Hepatocyte (in vitro differentiated cells): Measurements from ENCODE around the gene POLR2L. TPM values are rescaled to one million over a fixed set of nuclear protein-coding genes. Genes with fewer than 3 reads are reported as not detected.

Source experiments
- DNase-seq: peaks from one replicate; pipeline ENCODE4 v3.0.0-alpha.2; 2016; ENCODE audit warnings: low spot score
- H2AFZ ChIP-seq: fragments of 200-600 bp; sonication (generic); 2 replicates; pipeline ENCODE4 v1.6.0; 2016; ENCODE audit warnings: antibody characterized with exemption, mild to moderate bottlenecking
- H3K27ac ChIP-seq: fragments of 200-600 bp; sonication (generic); 2 replicates; pipeline ENCODE4 v1.5.1; 2016; ENCODE audit warnings: mild to moderate bottlenecking
- H3K27me3 ChIP-seq: fragments of 200-600 bp; sonication (generic); 2 replicates; pipeline ENCODE4 v1.6.1; 2016
- H3K36me3 ChIP-seq: fragments of 200-600 bp; sonication (generic); replicated peaks from 2 replicates; pipeline ENCODE4 v1.5.1; 2016; ENCODE audit warnings: low read depth; ENCODE audit not compliant: insufficient read depth
- H3K4me1 ChIP-seq: fragments of 200-600 bp; sonication (generic); 2 replicates; pipeline ENCODE4 v1.5.1; 2016; ENCODE audit warnings: mild to moderate bottlenecking, moderate library complexity; ENCODE audit not compliant: insufficient read depth
- H3K4me2 ChIP-seq: fragments of 200-600 bp; sonication (generic); 2 replicates; pipeline ENCODE4 v1.6.0; 2016
- H3K4me3 ChIP-seq: fragments of 200-600 bp; sonication (generic); 2 replicates; pipeline ENCODE4 v1.5.1; 2016; ENCODE audit warnings: mild to moderate bottlenecking
- H3K79me2 ChIP-seq: fragments of 200-600 bp; sonication (generic); 2 replicates; pipeline ENCODE4 v1.6.0; 2017; ENCODE audit warnings: mild to moderate bottlenecking
- H3K9me2 ChIP-seq: fragments of 200-600 bp; sonication (generic); replicated peaks from 2 replicates; pipeline ENCODE4 v1.6.0; 2017; ENCODE audit warnings: mild to moderate bottlenecking; ENCODE audit not compliant: insufficient read depth
- H3K9me3 ChIP-seq: fragments of 200-600 bp; sonication (generic); 2 replicates; pipeline ENCODE4 v1.5.1; 2016; ENCODE audit warnings: low read depth, mild to moderate bottlenecking
- H4K20me1 ChIP-seq: fragments of 200-600 bp; sonication (generic); 2 replicates; pipeline ENCODE4 v1.6.0; 2016; ENCODE audit warnings: mild to moderate bottlenecking; ENCODE audit not compliant: insufficient read depth, poor library complexity, severe bottlenecking
- CTCF ChIP-seq: fragments of 200-600 bp; sonication (generic); IDR thresholded peaks from 2 replicates; pipeline ENCODE4 v1.5.1; 2016; ENCODE audit warnings: antibody characterized with exemption, mild to moderate bottlenecking; ENCODE audit not compliant: poor library complexity
- EZH2 ChIP-seq: fragments of 200-600 bp; sonication (generic); IDR thresholded peaks from 2 replicates; pipeline ENCODE4 v1.6.1; 2016; ENCODE audit warnings: antibody characterized with exemption, mild to moderate bottlenecking, borderline replicate concordance
- EZH2phosphoT487 ChIP-seq: fragments of 200-600 bp; sonication (generic); IDR thresholded peaks from one replicate; pipeline ENCODE4 v1.6.1; 2018; ENCODE audit warnings: antibody characterized with exemption, mild to moderate bottlenecking, low read depth, moderate library complexity; ENCODE audit not compliant: unreplicated experiment, severe bottlenecking
- WGBS: methylation state at CpG from one replicate; pipeline ENCODE4 v1.1.6; 2016; ENCODE audit warnings: low lambda C conversion rate; ENCODE audit errors: missing lambda C conversion rate; 5-methylcytosine and 5-hydroxymethylcytosine counted together
- polyA plus RNA-seq: library from polyadenylated mRNA; unstranded; fragments of >200 nt; fragmentation: Nextera tagmentation; extraction: Ambion mirVana; gene quantifications from 2 replicates; pipeline ENCODE4 v1.2.1, GENCODE V29; 2016
- total RNA-seq: library from RNA; depleted of rRNA; stranded (reverse); fragments of >200 nt; gene quantifications from 2 replicates; pipeline ENCODE4 v1.2.3, GENCODE V29; 2014

Gene POLR2L
- total and polyA plus RNA-seq, 2 experiments from 2014 or later: 38.0 to 372 TPM

GRCh38 chr11:809287-810039, 32.9 kb downstream of the POLR2L start, which contains the start of gene RPLP2:
RPLP2 (plus strand) TSS chr11:809967; CDS start chr11:810235, 268 bp downstream.
- no peaks in the 10 kb centered on the region for H3K9me3 ChIP-seq
- DNase-seq: peak; percentile 99
- H3K27ac ChIP-seq: peak within 1 kb of the TSS; percentile 96
- H2AFZ ChIP-seq: peak within 1 kb of the TSS; percentile 44
- no peaks in the 10 kb centered on the region for H3K27me3 ChIP-seq
- 2% methylated on average over 81 of the region's 81 CpGs for WGBS
- H3K79me2 ChIP-seq: peaks cover 47% of the 10 kb centered on the region
- peaks cover 22% of the 10 kb centered on the region for H4K20me1 ChIP-seq
- H3K4me1 ChIP-seq: peaks cover 10% of the 10 kb centered on the region
- TF ChIP-seq EZH2phosphoT487 (no peak), CTCF (no peak), EZH2 (no peak)
- H3K36me3 ChIP-seq: no peaks in the 10 kb centered on the region
- H3K4me3 ChIP-seq: peak within 1 kb of the TSS; percentile 68
- peak within 1 kb of the TSS; percentile 98 for H3K4me2 ChIP-seq
- no peaks in the 10 kb centered on the region for H3K9me2 ChIP-seq

GRCh38 chr11:808427-809286, 33.7 kb downstream of the POLR2L start:
- Histone ChIP-seq H3K9me3 (no peaks in the 10 kb centered on the region), H2AFZ (peak overlapping the region; percentile 44), H4K20me1 (peaks cover 22% of the 10 kb centered on the region), H3K4me2 (peak overlapping the region; percentile 89), H3K9me2 (no peaks in the 10 kb centered on the region), H3K4me3 (peak overlapping the region; percentile 38), H3K27ac (peak overlapping the region; percentile 96), H3K79me2 (peaks cover 47% of the 10 kb centered on the region), H3K36me3 (no peaks in the 10 kb centered on the region), H3K4me1 (peaks cover 10% of the 10 kb centered on the region), H3K27me3 (no peaks in the 10 kb centered on the region)
- DNase-seq: no peak
- TF ChIP-seq EZH2phosphoT487: no peak
- TF ChIP-seq CTCF: no peak
- no peak for TF ChIP-seq EZH2
- WGBS: 37% methylated on average over 36 of the region's 36 CpGs

GRCh38 chr11:804599-804964, 37.7 kb downstream of the POLR2L start:
- H3K4me3 ChIP-seq: peak overlapping the region; percentile 34
- H3K9me3 ChIP-seq: no peaks in the 10 kb centered on the region
- peaks cover 3% of the 10 kb centered on the region for H3K4me1 ChIP-seq
- no peaks in the 10 kb centered on the region for H3K36me3 ChIP-seq
- TF ChIP-seq CTCF (no peak), EZH2 (no peak), EZH2phosphoT487 (no peak)
- no peaks in the 10 kb centered on the region for H4K20me1 ChIP-seq
- peaks cover 24% of the 10 kb centered on the region for H3K79me2 ChIP-seq
- H3K27ac ChIP-seq: peak overlapping the region; percentile 27
- H2AFZ ChIP-seq: peak overlapping the region; percentile 30
- peak overlapping the region; percentile 98 for H3K4me2 ChIP-seq
- 40% methylated on average over 18 of the region's 18 CpGs for WGBS
- H3K27me3 ChIP-seq: no peaks in the 10 kb centered on the region
- no peak for DNase-seq
- H3K9me2 ChIP-seq: no peaks in the 10 kb centered on the region
